22Rv1 (cell line): ENCODE measurements around the gene RCAN2.
"Not testable (repeated sequence)": the region's sequence is repeated elsewhere in the genome, so short reads cannot be mapped to it uniquely, and the experiment has no call there.

Experiments
- H3K27ac ChIP-seq: fragments of 450-650 bp; 2 replicates; pipeline ENCODE4 v1.5.1; 2017
- CTCF ChIP-seq: fragments of 450-650 bp; IDR thresholded peaks from 2 replicates; pipeline ENCODE4 v1.5.1; 2017; ENCODE audit warnings: mild to moderate bottlenecking
- ZFX ChIP-seq: fragments of 450-650 bp; IDR thresholded peaks from 2 replicates; pipeline ENCODE4 v1.6.1; 2017; ENCODE audit warnings: antibody characterized with exemption, borderline replicate concordance

Gene RCAN2

DNA sequence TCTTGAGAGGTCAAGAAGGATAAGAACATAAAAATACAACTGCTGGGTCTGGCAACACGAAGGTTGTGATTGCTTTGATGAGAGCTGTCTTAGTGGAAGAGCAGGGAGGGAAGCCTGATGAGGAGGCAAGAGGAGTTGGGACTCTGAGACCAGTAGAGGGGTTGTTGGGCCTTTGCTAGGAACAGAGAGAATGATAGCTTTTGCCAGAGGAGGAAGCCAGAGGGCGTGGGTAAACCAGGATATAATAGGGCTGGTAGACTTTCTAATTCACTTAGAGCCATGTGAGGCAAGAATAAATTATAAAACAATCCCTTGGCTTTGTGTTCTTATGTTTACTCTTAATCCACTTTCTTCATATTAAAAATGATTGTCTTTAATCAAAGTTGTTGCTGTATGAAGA, 78.6 kb downstream of the RCAN2 start:
- no peak overlapping the region for H3K27ac ChIP-seq
- TF ChIP-seq ZFX, result no peak
- TF ChIP-seq CTCF, result no peak

- no peak for TF ChIP-seq ZFX
- no peak for TF ChIP-seq CTCF
Observed at GRCh38 chr6:46411456-46412197, 79.6 kb downstream of the RCAN2 start.

DNA sequence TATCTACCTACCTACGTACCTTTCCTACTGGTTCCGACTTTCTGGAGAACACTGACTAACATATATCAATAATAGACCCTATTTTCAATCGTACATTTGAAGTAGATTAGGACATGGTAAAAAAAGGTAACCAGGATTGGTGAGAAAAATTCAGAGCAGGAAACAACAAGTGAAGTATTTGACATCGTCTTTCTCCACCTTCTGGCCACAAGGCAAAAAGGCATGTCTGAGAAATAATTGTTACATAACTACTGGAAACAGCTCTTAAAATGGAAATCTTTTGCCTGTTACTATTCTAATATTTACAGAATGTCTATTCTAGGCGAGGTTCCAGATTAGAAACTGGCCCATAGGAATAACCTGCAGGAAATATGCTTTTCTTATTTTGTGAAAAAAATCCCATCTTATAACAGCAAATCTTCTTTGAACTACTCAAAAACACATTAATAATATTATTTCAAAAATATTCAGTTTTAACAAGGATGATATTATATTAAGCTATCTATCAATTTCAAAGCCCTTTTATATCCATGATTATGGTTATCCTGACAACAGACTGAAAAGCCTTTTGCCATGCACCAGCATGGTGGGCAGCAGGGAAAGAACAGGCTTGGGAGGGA, 80.8 kb downstream of the RCAN2 start:
- no peak overlapping the region for H3K27ac ChIP-seq
- TF ChIP-seq ZFX, result no peak
- peak; percentile 77 for TF ChIP-seq CTCF

More at GRCh38 chr6:46411456-46412197, 79.6 kb downstream of the RCAN2 start:
- no peak overlapping the region for H3K27ac ChIP-seq

DNA sequence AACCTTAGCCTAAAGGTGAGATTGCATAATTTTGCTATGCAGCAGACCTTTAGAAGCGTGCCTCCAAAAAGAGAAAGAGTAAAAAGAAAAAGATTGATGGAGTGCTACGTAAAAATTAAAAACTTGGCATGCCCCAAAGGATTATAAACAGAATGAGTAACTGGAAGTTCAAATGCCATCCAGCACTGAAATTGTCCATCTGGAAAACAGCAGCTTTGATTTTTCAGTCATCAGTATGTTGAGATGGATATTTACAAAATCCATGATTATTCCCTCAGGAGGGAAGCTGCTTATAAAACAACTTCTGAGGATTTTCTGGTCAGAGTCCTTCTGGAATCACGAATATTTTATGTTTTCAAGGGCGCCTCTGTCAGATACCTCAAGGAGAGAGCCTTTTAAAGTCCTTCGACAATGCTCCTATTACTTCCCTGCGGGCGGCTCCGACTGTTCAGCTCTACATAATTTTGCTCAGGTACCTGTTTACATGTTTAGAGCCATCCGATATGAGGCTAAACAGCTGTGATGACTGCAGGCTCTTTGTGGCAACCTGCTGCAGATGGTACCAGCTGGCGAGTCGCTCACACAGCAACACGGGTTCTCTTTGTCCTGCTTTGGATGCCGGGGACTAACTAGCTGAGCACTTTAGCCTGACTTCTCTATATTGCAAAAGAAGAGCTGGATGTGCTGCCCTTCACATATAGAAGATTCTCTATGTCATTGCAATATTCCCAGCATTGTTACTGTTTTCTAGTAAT, 83.3 kb downstream of the RCAN2 start:
- H3K27ac ChIP-seq, result no peak overlapping the region
- TF ChIP-seq CTCF (no peak), ZFX (no peak)

- no peak overlapping the region for H3K27ac ChIP-seq
- TF ChIP-seq ZFX (no peak), CTCF (no peak)
Observed at GRCh38 chr6:46407246-46407645, 84.0 kb downstream of the RCAN2 start.

GRCh38 chr6:46405620-46406180, 85.5 kb downstream of the RCAN2 start:
- H3K27ac ChIP-seq, result not testable (repeated sequence)

GRCh38 chr6:46400898-46401297, 90.4 kb downstream of the RCAN2 start:
- no peak overlapping the region for H3K27ac ChIP-seq
- TF ChIP-seq CTCF, result no peak
- TF ChIP-seq ZFX, result no peak
